H9 (cell line): Measurements from ENCODE around the gene GABRB1. TPM values are rescaled to one million over a fixed set of nuclear protein-coding genes. Genes with fewer than 3 reads are reported as not detected.

Experiments used
- DNase-seq: peaks from one replicate; pipeline ENCODE4 v3.0.0-alpha.2; 2017
- H2AFZ ChIP-seq: one replicate; pipeline ENCODE4 v1.6.1; 2013; ENCODE audit warnings: mild to moderate bottlenecking, low read length, control low read depth, moderate library complexity
- H2AK5ac ChIP-seq: 2 replicates; pipeline ENCODE4 v1.6.1; 2013; ENCODE audit warnings: low read length, control low read depth, mixed read lengths; ENCODE audit not compliant: insufficient read length
- H2BK120ac ChIP-seq: one replicate; pipeline ENCODE4 v1.6.1; 2013; ENCODE audit warnings: low read depth, mild to moderate bottlenecking, low read length, control low read depth, inconsistent platforms; ENCODE audit not compliant: poor library complexity, severe bottlenecking
- H2BK12ac ChIP-seq: 2 replicates; pipeline ENCODE4 v1.6.1; 2013; ENCODE audit warnings: low read length, control low read depth, mixed read lengths, low read depth; ENCODE audit not compliant: insufficient read length
- H2BK15ac ChIP-seq: 2 replicates; pipeline ENCODE4 v1.6.1; 2013; ENCODE audit warnings: low read depth, low read length, control low read depth
- H2BK20ac ChIP-seq: one replicate; pipeline ENCODE4 v1.6.1; 2013; ENCODE audit warnings: low read depth, mild to moderate bottlenecking, low read length, control low read depth, inconsistent platforms; ENCODE audit not compliant: poor library complexity, severe bottlenecking
- H2BK5ac ChIP-seq: 2 replicates; pipeline ENCODE4 v1.6.1; 2013; ENCODE audit warnings: low read length, control low read depth, mixed read lengths; ENCODE audit not compliant: insufficient read length
- H3K14ac ChIP-seq: 2 replicates; pipeline ENCODE4 v1.6.1; 2013; ENCODE audit warnings: low read length, control low read depth; ENCODE audit not compliant: insufficient read depth
- H3K18ac ChIP-seq: 2 replicates; pipeline ENCODE4 v1.6.1; 2013; ENCODE audit warnings: low read depth, mild to moderate bottlenecking, mixed read lengths, low read length, control low read depth; ENCODE audit not compliant: insufficient read length
- H3K23ac ChIP-seq: 2 replicates; pipeline ENCODE4 v1.6.1; 2013; ENCODE audit warnings: low read length, control low read depth, mixed read lengths, low read depth; ENCODE audit not compliant: insufficient read length
- H3K23me2 ChIP-seq: 2 replicates; pipeline ENCODE4 v1.6.1; 2013; ENCODE audit warnings: low read depth, mild to moderate bottlenecking, mixed read lengths, low read length, control low read depth; ENCODE audit not compliant: insufficient read length, poor library complexity, severe bottlenecking
- H3K27ac ChIP-seq: 2 replicates; pipeline ENCODE4 v1.5.1; 2013; ENCODE audit warnings: low read length, control low read depth, mixed read lengths, low read depth; ENCODE audit not compliant: insufficient read length
- H3K27me3 ChIP-seq: 2 replicates; pipeline ENCODE4 v1.6.1; 2013; ENCODE audit warnings: low read length, control low read depth, inconsistent platforms; ENCODE audit not compliant: insufficient read depth
- H3K4ac ChIP-seq: 2 replicates; pipeline ENCODE4 v1.6.1; 2013; ENCODE audit warnings: low read depth, mild to moderate bottlenecking, control low read depth, inconsistent platforms, low read length, moderate library complexity
- H3K4me1 ChIP-seq: 2 replicates; pipeline ENCODE4 v1.6.1; 2013; ENCODE audit warnings: low read length, control low read depth, inconsistent platforms; ENCODE audit not compliant: insufficient read depth
- H3K4me2 ChIP-seq: 2 replicates; pipeline ENCODE4 v1.6.1; 2013; ENCODE audit warnings: low read length, control low read depth, mixed read lengths; ENCODE audit not compliant: insufficient read length, insufficient read depth
- H3K56ac ChIP-seq: 2 replicates; pipeline ENCODE4 v1.6.1; 2013; ENCODE audit warnings: low read depth, mild to moderate bottlenecking, mixed read lengths, low read length, control low read depth; ENCODE audit not compliant: insufficient read length
- H3K79me1 ChIP-seq: 2 replicates; pipeline ENCODE4 v1.6.1; 2013; ENCODE audit warnings: low read depth, mild to moderate bottlenecking, moderate library complexity, low read length, control low read depth, inconsistent platforms; ENCODE audit not compliant: insufficient read depth, poor library complexity, severe bottlenecking
- H3K79me2 ChIP-seq: 2 replicates; pipeline ENCODE4 v1.6.1; 2013; ENCODE audit warnings: low read length, control low read depth, inconsistent platforms; ENCODE audit not compliant: insufficient read depth
- H3K9ac ChIP-seq: 2 replicates; pipeline ENCODE4 v1.6.1; 2013; ENCODE audit warnings: low read length, control low read depth, mixed read lengths; ENCODE audit not compliant: insufficient read length; ENCODE audit errors: extremely low read depth
- H3K9me3 ChIP-seq: one replicate; pipeline ENCODE4 v1.6.1; 2013; ENCODE audit warnings: low read depth, low read length, inconsistent platforms; ENCODE audit not compliant: control insufficient read depth
- H3T11ph ChIP-seq: one replicate; pipeline ENCODE4 v1.6.1; 2013; ENCODE audit warnings: mild to moderate bottlenecking, low read length, control low read depth, inconsistent platforms
- H4K20me1 ChIP-seq: one replicate; pipeline ENCODE4 v1.6.1; 2013; ENCODE audit not compliant: control insufficient read depth, insufficient read length, insufficient read depth
- H4K5ac ChIP-seq: 2 replicates; pipeline ENCODE4 v1.6.1; 2013; ENCODE audit warnings: low read depth, mild to moderate bottlenecking, mixed read lengths, low read length, control low read depth; ENCODE audit not compliant: insufficient read length
- H4K8ac ChIP-seq: replicated peaks from 2 replicates; pipeline ENCODE4 v1.6.1; 2013; ENCODE audit warnings: low read length, control low read depth, mixed read lengths, low read depth; ENCODE audit not compliant: insufficient read length
- H4K91ac ChIP-seq: 2 replicates; pipeline ENCODE4 v1.6.1; 2013; ENCODE audit warnings: low read depth, mild to moderate bottlenecking, moderate library complexity, mixed read lengths, low read length, control low read depth; ENCODE audit not compliant: insufficient read length
- H3K27ac Mint-ChIP-seq, 3 experiments: 2 replicates in 2 of 3; 3 replicates in 1 of 3; pipeline ENCODE4 v1.8.0; 2020 to 2021; ENCODE audit warnings: mixed read lengths in 3 of 3, mild to moderate bottlenecking in 1 of 3, moderate library complexity in 1 of 3
- H3K27me3 Mint-ChIP-seq: 2 replicates; pipeline ENCODE4 v1.8.0; 2021; ENCODE audit warnings: low read depth, mild to moderate bottlenecking, moderate library complexity, mixed read lengths
- H3K36me3 Mint-ChIP-seq, 3 experiments: 2 replicates in 2 of 3; 3 replicates in 1 of 3; pipeline ENCODE4 v1.8.0; 2020 to 2021; ENCODE audit warnings: low read depth in 3 of 3, mixed read lengths in 3 of 3; ENCODE audit not compliant: insufficient read depth in 1 of 3
- H3K4me1 Mint-ChIP-seq, 2 experiments: 2 replicates each; pipeline ENCODE4 v1.8.0; 2020; ENCODE audit warnings: mixed read lengths in 2 of 2
- H3K4me3 Mint-ChIP-seq, 2 experiments: 2 replicates in 1 of 2; 3 replicates in 1 of 2; pipeline ENCODE4 v1.8.0; 2020 to 2021; ENCODE audit warnings: mild to moderate bottlenecking in 2 of 2, mixed read lengths in 2 of 2, moderate library complexity in 1 of 2
- H3K9me3 Mint-ChIP-seq, 2 experiments: 2 replicates in 1 of 2; 3 replicates in 1 of 2; pipeline ENCODE4 v1.8.0; 2020; ENCODE audit warnings: mild to moderate bottlenecking in 2 of 2, mixed read lengths in 2 of 2, moderate library complexity in 1 of 2
- CTCF ChIP-seq: fragments of 200-600 bp; sonication (generic); conservative IDR thresholded peaks from 3 replicates; pipeline ENCODE4 v1.8.0; 2021; ENCODE audit warnings: antibody characterized with exemption, mild to moderate bottlenecking
- WGBS: extraction: QIAGEN DNeasy Blood & Tissue Kit; methylation state at CpG from one replicate; pipeline ENCODE4 v1.1.7; 2013; ENCODE audit warnings: missing lambda C conversion rate, low lambda C conversion rate, mixed read lengths; ENCODE audit not compliant: insufficient read length; ENCODE audit errors: extremely low coverage; 5-methylcytosine and 5-hydroxymethylcytosine counted together
- total RNA-seq: library from RNA; stranded (reverse); gene quantifications from 2 replicates; pipeline ENCODE4 v1.2.1, GENCODE V29; 2021

Gene GABRB1
- total RNA-seq, 1 experiment from 2014 or later = 0.39 TPM

GRCh38 chr4:47213971-47214370 lies 182.6 kb downstream of the GABRB1 start:
- no peak overlapping the region for H2AFZ ChIP-seq
- Mint-ChIP-seq H3K9me3 (no peaks in the 10 kb centered on the region), H3K27ac (no peak overlapping the region), H3K36me3 (no peaks in the 10 kb centered on the region), H3K4me3 (no peak overlapping the region), H3K27me3 (no peaks in the 10 kb centered on the region), H3K4me1 (0 out of 4 replicates have a peak, but pooled peaks cover 0 to 2% of the 10 kb centered on the region in 2 experiments)
- H3K9ac ChIP-seq = no peak overlapping the region
- H3K79me1 ChIP-seq = no peaks in the 10 kb centered on the region
- no peak overlapping the region for H2BK15ac ChIP-seq
- no peak overlapping the region for H4K5ac ChIP-seq
- no peak overlapping the region for H2BK12ac ChIP-seq
- no peaks in the 10 kb centered on the region for H3K23me2 ChIP-seq
- DNase-seq = no peak
- no peak overlapping the region for H3K23ac ChIP-seq
- no CpG with 5 or more reads among the region's 3 CpGs for WGBS
- H4K91ac ChIP-seq = no peak overlapping the region
- H3K14ac ChIP-seq = no peak overlapping the region
- H2BK5ac ChIP-seq = no peak overlapping the region
- no peak overlapping the region for H2BK20ac ChIP-seq
- no peak overlapping the region for H2AK5ac ChIP-seq
- no peak overlapping the region for H3T11ph ChIP-seq
- no peak overlapping the region for H3K4ac ChIP-seq
- no peaks in the 10 kb centered on the region for H4K20me1 ChIP-seq
- H3K56ac ChIP-seq = no peak overlapping the region
- H3K9me3 ChIP-seq = no peaks in the 10 kb centered on the region
- H3K18ac ChIP-seq = no peak overlapping the region
- no peaks in the 10 kb centered on the region for H3K4me1 ChIP-seq
- no peaks in the 10 kb centered on the region for H3K27me3 ChIP-seq
- no peak overlapping the region for H2BK120ac ChIP-seq
- H3K79me2 ChIP-seq = no peaks in the 10 kb centered on the region
- H3K4me2 ChIP-seq = no peak overlapping the region
- no peak for TF ChIP-seq CTCF
- no peak overlapping the region for H3K27ac ChIP-seq
- no peak overlapping the region for H4K8ac ChIP-seq
